Right lobe of liver (tissue), 6 donors: Measurements from ENCODE around the gene FNDC10. TPM values are rescaled to one million over a fixed set of nuclear protein-coding genes. Genes with fewer than 3 reads are reported as not detected.

ENCODE experiments used
- ATAC-seq, 4 donors: fragments of 200-7000 bp; cut with Tn5 transposase; one replicate each; pipeline ENCODE4 v1.9.1; 2020; ENCODE audit warnings: mild to moderate bottlenecking in 4 of 4, moderate library complexity in 4 of 4
- DNase-seq, 3 donors: peaks; one replicate each; pipeline ENCODE4 v3.0.0-alpha.2; 2020
- H3K27ac ChIP-seq, 3 donors: fragments of 200-600 bp; one replicate each; pipeline ENCODE4 v1.8.0; 2022
- H3K27me3 ChIP-seq, 2 donors: fragments of 200-600 bp; one replicate each; pipeline ENCODE4 v1.8.0; 2022
- H3K36me3 ChIP-seq, 4 donors: fragments of 200-600 bp; sonication (generic) in 1 of 4; one replicate each; pipeline versions ENCODE4 v1.5.1 to v1.8.0; 2017 to 2022; ENCODE audit warnings: control low read depth in 1 of 4
- H3K4me1 ChIP-seq, 4 donors: fragments of 200-600 bp; sonication (generic) in 1 of 4; one replicate each; pipeline versions ENCODE4 v1.5.1 to v1.8.0; 2017 to 2022; ENCODE audit warnings: control low read depth in 1 of 4
- H3K4me3 ChIP-seq, 3 donors: fragments of 200-600 bp; one replicate each; pipeline ENCODE4 v1.8.0; 2022
- H3K9me3 ChIP-seq, 4 donors: fragments of 200-600 bp; sonication (generic) in 1 of 4; one replicate each; pipeline versions ENCODE4 v1.5.1 to v1.8.0; 2017 to 2022; ENCODE audit warnings: control low read depth in 1 of 4
- POLR2A ChIP-seq: fragments of 450-650 bp; IDR thresholded peaks from one replicate; pipeline ENCODE4 v1.6.1; 2017; ENCODE audit warnings: antibody characterized with exemption, mild to moderate bottlenecking
- WGBS: methylation state at CpG from one replicate; pipeline ENCODE4 v1.1.6; 2018; ENCODE audit warnings: low coverage, low lambda C conversion rate; ENCODE audit not compliant: insufficient coverage; ENCODE audit errors: missing lambda C conversion rate; 5-methylcytosine and 5-hydroxymethylcytosine counted together
- intact Hi-C, 2 donors: fragments of 100-400 bp; cut with DNase I; formaldehyde crosslinking; loops; one replicate each; pipeline versions ENCODE4 v1.11.2 to v1.14.1; 2022
- total RNA-seq, 6 experiments: library from RNA; depleted of rRNA in 2 of 6; stranded (reverse); fragments of >200 nt in 2 of 6; fragmentation: NEBNext Ultra II Directional in 3 of 6; extraction: Animal tissue kit (Norgen Biotek cat#: 25700) in 3 of 6; gene quantifications; one replicate each; pipeline versions ENCODE4 v1.1.0 to v1.2.4, GENCODE V29; 2016 to 2023
- TF ChIP-seq, protein P1 (sequence below), 4 donors: fragments of 200-600 bp in 3 of 4; fragments of 450-650 bp in 1 of 4; IDR thresholded peaks; one replicate each; pipeline versions ENCODE4 v1.5.1 to v1.8.0; 2016 to 2022; ENCODE audit warnings: antibody characterized with exemption in 4 of 4, mild to moderate bottlenecking in 2 of 4
- donor health status: DM: no; HTN: yes; CAD: no.
- donor health status: DM: no; HTN: no; CAD: no.
- donor health status: DM: no; HTN: no; CAD: no.
- donor health status: DM: no; HTN: yes; CAD: no.
- donor health status: DM: no; HTN: yes; CAD: no.

The FNDC10 gene
- total RNA-seq, 6 experiments from 2014 or later = 0.09 to 1.6 (median 0.46) TPM

DNA sequence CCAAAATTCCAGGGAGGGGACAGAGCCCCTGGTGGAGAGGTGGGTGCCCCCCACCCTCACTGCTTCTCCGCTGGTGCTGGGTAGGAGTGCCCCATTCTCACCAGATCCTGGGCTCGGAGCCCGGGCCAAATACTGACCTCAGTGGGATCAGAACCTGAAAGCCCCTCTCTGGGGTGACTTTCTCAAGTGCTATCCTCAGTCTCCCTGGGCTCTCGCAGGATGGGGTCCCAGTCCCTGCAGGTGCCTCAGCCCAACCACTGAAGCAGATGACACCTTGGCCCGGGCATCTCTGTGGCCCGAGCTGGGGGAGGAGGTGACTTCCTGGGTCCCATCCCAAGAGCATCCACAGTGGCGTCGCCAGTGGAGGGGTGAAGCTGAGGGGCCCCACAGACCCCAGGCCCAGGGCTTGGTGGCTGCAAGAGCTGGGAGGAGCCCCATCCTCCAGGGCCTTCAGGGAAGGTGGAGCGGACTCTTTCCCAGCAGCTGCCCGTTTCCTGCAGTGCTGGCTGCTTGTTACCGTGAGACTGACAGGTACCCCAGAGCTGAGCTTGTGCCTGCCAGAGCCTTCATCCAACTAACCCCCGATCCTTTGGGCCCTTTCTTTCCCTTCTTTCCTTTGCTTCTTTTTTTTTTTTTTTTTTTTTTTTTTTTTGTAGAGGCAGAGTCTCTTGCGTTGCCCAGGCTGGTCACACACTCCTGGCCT is 3.9 kb upstream of the FNDC10 start:
- intact Hi-C loops = no loop called here
- Histone ChIP-seq H3K4me1 (peaks cover 0 to 4% (median 0%) of the 10 kb centered on the region in 4 donors), H3K9me3 (no peaks in the 10 kb centered on the region), H3K4me3 (no peak overlapping the region), H3K27ac (no peak overlapping the region), H3K36me3 (no peaks in the 10 kb centered on the region), H3K27me3 (peaks cover 5 to 6% of the 10 kb centered on the region in 2 donors)
- ATAC-seq = no peak
- TF ChIP-seq, protein P1, sequence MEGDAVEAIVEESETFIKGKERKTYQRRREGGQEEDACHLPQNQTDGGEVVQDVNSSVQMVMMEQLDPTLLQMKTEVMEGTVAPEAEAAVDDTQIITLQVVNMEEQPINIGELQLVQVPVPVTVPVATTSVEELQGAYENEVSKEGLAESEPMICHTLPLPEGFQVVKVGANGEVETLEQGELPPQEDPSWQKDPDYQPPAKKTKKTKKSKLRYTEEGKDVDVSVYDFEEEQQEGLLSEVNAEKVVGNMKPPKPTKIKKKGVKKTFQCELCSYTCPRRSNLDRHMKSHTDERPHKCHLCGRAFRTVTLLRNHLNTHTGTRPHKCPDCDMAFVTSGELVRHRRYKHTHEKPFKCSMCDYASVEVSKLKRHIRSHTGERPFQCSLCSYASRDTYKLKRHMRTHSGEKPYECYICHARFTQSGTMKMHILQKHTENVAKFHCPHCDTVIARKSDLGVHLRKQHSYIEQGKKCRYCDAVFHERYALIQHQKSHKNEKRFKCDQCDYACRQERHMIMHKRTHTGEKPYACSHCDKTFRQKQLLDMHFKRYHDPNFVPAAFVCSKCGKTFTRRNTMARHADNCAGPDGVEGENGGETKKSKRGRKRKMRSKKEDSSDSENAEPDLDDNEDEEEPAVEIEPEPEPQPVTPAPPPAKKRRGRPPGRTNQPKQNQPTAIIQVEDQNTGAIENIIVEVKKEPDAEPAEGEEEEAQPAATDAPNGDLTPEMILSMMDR (IDR thresholded peaks at IDR 0.05) = no peak
- no peak for TF ChIP-seq POLR2A
- no peak for DNase-seq
- 35% methylated on average over 2 of the region's 13 CpGs for WGBS

GRCh38 chr1:1602968-1603506 is 3.1 kb upstream of the FNDC10 start:
- 100% methylated on average over 1 of the region's 13 CpGs for WGBS
- peaks cover 0 to 4% (median 0%) of the 10 kb centered on the region in 4 donors for H3K4me1 ChIP-seq
- no peaks in the 10 kb centered on the region for H3K9me3 ChIP-seq
- DNase-seq (no peak), ATAC-seq (no peak)
- H3K36me3 ChIP-seq = no peaks in the 10 kb centered on the region
- intact Hi-C loops = no loop called here
- H3K27me3 ChIP-seq = peaks cover 6 to 7% of the 10 kb centered on the region in 2 donors
- TF ChIP-seq POLR2A = no peak
- TF ChIP-seq, protein P1 (IDR thresholded peaks at IDR 0.05) = no peak
- H3K4me3 ChIP-seq = no peak overlapping the region
- no peak overlapping the region for H3K27ac ChIP-seq

GRCh38 chr1:1602304-1602967 is 2.5 kb upstream of the FNDC10 start:
- H3K27ac ChIP-seq = no peak overlapping the region
- no peak for TF ChIP-seq POLR2A
- intact Hi-C loops = no loop called here
- peaks cover 0 to 4% (median 0%) of the 10 kb centered on the region in 4 donors for H3K4me1 ChIP-seq
- H3K36me3 ChIP-seq = no peaks in the 10 kb centered on the region
- ATAC-seq = no peak
- no peaks in the 10 kb centered on the region for H3K9me3 ChIP-seq
- DNase-seq = no peak
- WGBS = 45% methylated on average over 15 of the region's 18 CpGs
- H3K4me3 ChIP-seq = no peak overlapping the region
- H3K27me3 ChIP-seq = peaks cover 6 to 7% of the 10 kb centered on the region in 2 donors

DNA sequence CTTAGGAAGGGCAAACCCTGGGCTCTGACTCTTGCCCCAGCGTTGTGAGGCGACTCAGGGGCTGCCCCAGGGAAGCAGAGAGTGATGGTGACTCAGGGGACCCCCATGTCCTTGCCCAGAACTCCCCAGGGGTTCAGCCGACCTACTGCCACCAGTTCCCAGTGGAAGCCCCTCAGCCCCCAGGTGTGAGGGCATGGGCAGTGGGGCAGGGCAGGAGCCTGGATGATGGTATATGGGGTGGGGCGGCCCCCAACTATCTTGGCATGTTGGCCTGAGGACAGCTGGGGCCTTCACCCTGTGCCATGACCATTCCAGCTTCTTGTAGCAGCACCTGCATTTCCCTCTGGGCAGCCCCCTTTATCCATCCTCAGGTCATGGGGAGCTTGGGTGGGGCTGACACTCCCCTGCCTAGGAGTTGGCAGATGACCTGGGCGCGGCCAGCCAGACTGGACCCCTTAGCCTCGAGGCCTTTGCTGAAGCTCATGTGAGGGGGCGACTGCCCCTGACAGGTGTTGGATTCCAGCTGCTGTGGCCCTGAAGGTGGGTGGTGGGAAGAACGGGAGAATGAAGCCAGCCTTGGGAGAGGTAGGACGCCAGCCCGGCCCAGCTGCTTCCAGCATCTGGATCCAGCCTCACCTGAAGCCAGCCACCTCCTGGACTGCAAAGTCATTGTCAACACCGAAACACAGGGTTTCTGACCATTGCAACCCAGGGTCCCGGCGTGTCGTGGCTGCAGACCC is 1.8 kb upstream of the FNDC10 start:
- H3K27me3 ChIP-seq = peaks cover 6 to 7% of the 10 kb centered on the region in 2 donors
- DNase-seq (no peak), ATAC-seq (no peak)
- H3K4me1 ChIP-seq = peaks cover 0 to 4% (median 0%) of the 10 kb centered on the region in 4 donors
- 90% methylated on average over 7 of the region's 15 CpGs for WGBS
- TF ChIP-seq, protein P1 (IDR thresholded peaks at IDR 0.05) = no peak
- TF ChIP-seq POLR2A = no peak
- H3K36me3 ChIP-seq = no peaks in the 10 kb centered on the region
- H3K4me3 ChIP-seq = no peak overlapping the region
- intact Hi-C loops = no loop called here
- no peak overlapping the region for H3K27ac ChIP-seq
- H3K9me3 ChIP-seq = no peaks in the 10 kb centered on the region
